GM23338 (cell line): ENCODE data around the gene DOCK2. TPM values are rescaled to one million over a fixed set of nuclear protein-coding genes. Genes with fewer than 3 reads are reported as not detected.

ENCODE experiments used
- ATAC-seq: fragments of 200-7000 bp; cut with Tn5 transposase; 3 replicates; pipeline ENCODE4 v1.9.1; 2020
- DNase-seq: peaks from one replicate; pipeline ENCODE4 v3.0.0-alpha.2; 2015; ENCODE audit warnings: low spot score
- H2AFZ ChIP-seq: fragments of 200-600 bp; sonication (generic); 2 replicates; pipeline ENCODE4 v1.8.0; 2016; ENCODE audit warnings: antibody characterized with exemption, mild to moderate bottlenecking, moderate library complexity
- H3F3A ChIP-seq: fragments of 200-600 bp; sonication (generic); replicated peaks from 2 replicates; pipeline ENCODE4 v1.8.0; 2017; ENCODE audit warnings: antibody characterized with exemption, mixed run types, low read depth
- H3K27ac ChIP-seq: fragments of 200-600 bp; sonication (generic); 2 replicates; pipeline ENCODE4 v1.6.1; 2016; ENCODE audit warnings: low read depth
- H3K27me3 ChIP-seq: fragments of 200-600 bp; sonication (generic); 2 replicates; pipeline ENCODE4 v1.8.0; 2016; ENCODE audit warnings: mild to moderate bottlenecking, mixed run types, moderate library complexity; ENCODE audit not compliant: insufficient read depth
- H3K36me3 ChIP-seq: fragments of 200-600 bp; sonication (generic); 2 replicates; pipeline ENCODE4 v1.8.0; 2016; ENCODE audit warnings: mild to moderate bottlenecking; ENCODE audit not compliant: insufficient read depth
- H3K4me1 ChIP-seq: fragments of 200-600 bp; sonication (generic); 2 replicates; pipeline ENCODE4 v1.8.0; 2016; ENCODE audit warnings: mild to moderate bottlenecking, moderate library complexity; ENCODE audit not compliant: insufficient read depth
- H3K4me2 ChIP-seq: fragments of 200-600 bp; sonication (generic); 2 replicates; pipeline ENCODE4 v1.7.1; 2017; ENCODE audit warnings: mixed run types
- H3K4me3 ChIP-seq: fragments of 200-600 bp; sonication (generic); 2 replicates; pipeline ENCODE4 v1.6.1; 2016; ENCODE audit warnings: mixed run types
- H3K79me2 ChIP-seq: fragments of 200-600 bp; sonication (generic); replicated peaks from 2 replicates; pipeline ENCODE4 v1.8.0; 2017; ENCODE audit warnings: mild to moderate bottlenecking; ENCODE audit not compliant: insufficient read depth
- H3K9me2 ChIP-seq: fragments of 200-600 bp; sonication (generic); 2 replicates; pipeline ENCODE4 v1.8.0; 2017; ENCODE audit not compliant: insufficient read depth
- H4K20me1 ChIP-seq: fragments of 200-600 bp; sonication (generic); replicated peaks from 2 replicates; pipeline ENCODE4 v1.8.0; 2017; ENCODE audit warnings: mild to moderate bottlenecking; ENCODE audit not compliant: insufficient read depth
- H3K27ac Mint-ChIP-seq: 2 replicates; pipeline ENCODE4 v1.8.0; 2020; ENCODE audit warnings: inconsistent platforms, mild to moderate bottlenecking, moderate library complexity, mixed read lengths
- H3K27me3 Mint-ChIP-seq: 3 replicates; pipeline ENCODE4 v1.8.0; 2022; ENCODE audit warnings: low read depth, mild to moderate bottlenecking, moderate library complexity, mixed read lengths, inconsistent platforms; ENCODE audit not compliant: insufficient read depth, poor library complexity
- H3K36me3 Mint-ChIP-seq: 3 replicates; pipeline ENCODE4 v1.8.0; 2021; ENCODE audit warnings: low read depth, mild to moderate bottlenecking, inconsistent platforms, moderate library complexity, mixed read lengths
- H3K4me1 Mint-ChIP-seq: 3 replicates; pipeline ENCODE4 v1.8.0; 2020; ENCODE audit warnings: mild to moderate bottlenecking, inconsistent platforms, mixed read lengths
- H3K4me3 Mint-ChIP-seq: 3 replicates; pipeline ENCODE4 v1.8.0; 2021; ENCODE audit warnings: moderate library complexity, mild to moderate bottlenecking, inconsistent platforms, mixed read lengths
- H3K9me3 Mint-ChIP-seq: 3 replicates; pipeline ENCODE4 v1.8.0; 2020; ENCODE audit warnings: moderate library complexity, mild to moderate bottlenecking, inconsistent platforms, mixed read lengths
- CREB1 ChIP-seq: fragments of 250-450 bp; sonication (Bioruptor Pico); IDR thresholded peaks from 2 replicates; pipeline ENCODE4 v1.5.0; 2020; ENCODE audit warnings: low read depth, mild to moderate bottlenecking, moderate library complexity
- EZH2 ChIP-seq: fragments of 200-600 bp; sonication (generic); IDR thresholded peaks from one replicate; pipeline ENCODE4 v1.8.0; 2017; ENCODE audit warnings: antibody characterized with exemption, mild to moderate bottlenecking, low read depth; ENCODE audit not compliant: unreplicated experiment
- EZH2phosphoT487 ChIP-seq: fragments of 200-600 bp; sonication (generic); IDR thresholded peaks from one replicate; pipeline ENCODE4 v1.8.1; 2018; ENCODE audit warnings: antibody characterized with exemption; ENCODE audit not compliant: unreplicated experiment
- JUNB ChIP-seq: IDR thresholded peaks from one replicate; pipeline ENCODE4 v1.6.1; 2016; ENCODE audit warnings: antibody characterized with exemption; ENCODE audit not compliant: unreplicated experiment
- NANOG ChIP-seq: IDR thresholded peaks from 2 replicates; pipeline ENCODE4 v1.6.1; 2016; ENCODE audit warnings: antibody characterized with exemption, borderline replicate concordance
- POLR2AphosphoS5 ChIP-seq: IDR thresholded peaks from 2 replicates; pipeline ENCODE4 v1.6.1; 2016; ENCODE audit warnings: antibody characterized with exemption, low read depth
- STAT1 ChIP-seq: IDR thresholded peaks from one replicate; pipeline ENCODE4 v1.6.1; 2016; ENCODE audit warnings: antibody characterized with exemption; ENCODE audit not compliant: unreplicated experiment
- ZNF114 ChIP-seq: fragments of 250-450 bp; sonication (Bioruptor Pico); IDR thresholded peaks from 2 replicates; pipeline ENCODE4 v1.5.0; 2020; ENCODE audit warnings: mild to moderate bottlenecking, moderate library complexity
- ZNF331 ChIP-seq: fragments of 250-450 bp; sonication (Bioruptor Pico); IDR thresholded peaks from 2 replicates; pipeline ENCODE4 v1.5.0; 2020; ENCODE audit warnings: low read depth, mild to moderate bottlenecking, moderate library complexity
- polyA plus RNA-seq: library from polyadenylated mRNA; unstranded; fragments of >200 nt; fragmentation: Nextera tagmentation; extraction: Ambion mirVana; gene quantifications from 2 replicates; pipeline ENCODE4 v1.2.1, GENCODE V29; 2016
- total RNA-seq: library from RNA; depleted of rRNA; stranded (reverse); fragments of >200 nt; shearing (Covaris generic); gene quantifications from 2 replicates; pipeline ENCODE4 v1.2.3, GENCODE V29; 2014
- TF ChIP-seq, protein P1 (sequence below): IDR thresholded peaks from 2 replicates; pipeline ENCODE4 v1.6.1; 2016; ENCODE audit warnings: antibody characterized with exemption
- TF ChIP-seq, protein P2 (sequence below): IDR thresholded peaks from one replicate; pipeline ENCODE4 v1.6.1; 2018; ENCODE audit warnings: antibody characterized with exemption; ENCODE audit not compliant: unreplicated experiment
- TF ChIP-seq, protein P3 (sequence below), 2 experiments: fragments of 200-600 bp in 1 of 2; sonication (generic) in 1 of 2; conservative IDR thresholded peaks; 2 replicates each; pipeline versions ENCODE4 v1.5.1 to v1.6.1; 2016 to 2017; ENCODE audit warnings: antibody characterized with exemption in 2 of 2, low read depth in 2 of 2, mild to moderate bottlenecking in 2 of 2, moderate library complexity in 1 of 2
- TF ChIP-seq, protein P4 (sequence below): fragments of 250-450 bp; sonication (Bioruptor Pico); IDR thresholded peaks from 2 replicates; pipeline ENCODE4 v1.5.0; 2020; ENCODE audit warnings: mild to moderate bottlenecking, moderate library complexity

Gene DOCK2
- total and polyA plus RNA-seq, 2 experiments from 2014 or later = 3.7 to 9.4 TPM

DNA sequence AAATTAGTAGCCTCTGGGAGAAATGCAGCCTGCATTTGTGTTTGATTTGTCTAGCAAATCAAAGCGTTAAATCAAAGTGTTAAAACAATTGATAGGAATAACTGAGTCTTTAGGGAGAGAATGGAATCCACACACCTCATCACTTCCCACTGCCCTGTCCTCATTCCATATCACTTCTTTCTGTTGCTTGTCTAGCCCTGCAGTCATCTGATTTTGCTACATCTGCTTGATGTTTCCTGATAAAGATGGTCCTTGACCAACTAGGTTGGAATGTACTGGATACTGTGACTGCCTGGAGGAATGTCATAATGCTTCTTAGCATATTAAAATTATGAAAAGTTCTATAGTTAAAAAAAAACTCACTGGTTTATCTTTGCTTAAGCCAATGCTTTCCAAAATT, 119.9 kb downstream of the DOCK2 start:
- no peak for ATAC-seq

More for the DNA sequence above, 119.9 kb downstream of the DOCK2 start:
- TF ChIP-seq ZNF114 (no peak), POLR2AphosphoS5 (no peak), CREB1 (CRISPR knock-in tag) (no peak), ZNF331 (CRISPR knock-in tag) (no peak), JUNB (no peak), EZH2phosphoT487 (no peak), EZH2 (no peak), NANOG (no peak), STAT1 (no peak)
- TF ChIP-seq, protein P1, sequence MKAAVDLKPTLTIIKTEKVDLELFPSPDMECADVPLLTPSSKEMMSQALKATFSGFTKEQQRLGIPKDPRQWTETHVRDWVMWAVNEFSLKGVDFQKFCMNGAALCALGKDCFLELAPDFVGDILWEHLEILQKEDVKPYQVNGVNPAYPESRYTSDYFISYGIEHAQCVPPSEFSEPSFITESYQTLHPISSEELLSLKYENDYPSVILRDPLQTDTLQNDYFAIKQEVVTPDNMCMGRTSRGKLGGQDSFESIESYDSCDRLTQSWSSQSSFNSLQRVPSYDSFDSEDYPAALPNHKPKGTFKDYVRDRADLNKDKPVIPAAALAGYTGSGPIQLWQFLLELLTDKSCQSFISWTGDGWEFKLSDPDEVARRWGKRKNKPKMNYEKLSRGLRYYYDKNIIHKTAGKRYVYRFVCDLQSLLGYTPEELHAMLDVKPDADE = no peak
- TF ChIP-seq, protein P2, sequence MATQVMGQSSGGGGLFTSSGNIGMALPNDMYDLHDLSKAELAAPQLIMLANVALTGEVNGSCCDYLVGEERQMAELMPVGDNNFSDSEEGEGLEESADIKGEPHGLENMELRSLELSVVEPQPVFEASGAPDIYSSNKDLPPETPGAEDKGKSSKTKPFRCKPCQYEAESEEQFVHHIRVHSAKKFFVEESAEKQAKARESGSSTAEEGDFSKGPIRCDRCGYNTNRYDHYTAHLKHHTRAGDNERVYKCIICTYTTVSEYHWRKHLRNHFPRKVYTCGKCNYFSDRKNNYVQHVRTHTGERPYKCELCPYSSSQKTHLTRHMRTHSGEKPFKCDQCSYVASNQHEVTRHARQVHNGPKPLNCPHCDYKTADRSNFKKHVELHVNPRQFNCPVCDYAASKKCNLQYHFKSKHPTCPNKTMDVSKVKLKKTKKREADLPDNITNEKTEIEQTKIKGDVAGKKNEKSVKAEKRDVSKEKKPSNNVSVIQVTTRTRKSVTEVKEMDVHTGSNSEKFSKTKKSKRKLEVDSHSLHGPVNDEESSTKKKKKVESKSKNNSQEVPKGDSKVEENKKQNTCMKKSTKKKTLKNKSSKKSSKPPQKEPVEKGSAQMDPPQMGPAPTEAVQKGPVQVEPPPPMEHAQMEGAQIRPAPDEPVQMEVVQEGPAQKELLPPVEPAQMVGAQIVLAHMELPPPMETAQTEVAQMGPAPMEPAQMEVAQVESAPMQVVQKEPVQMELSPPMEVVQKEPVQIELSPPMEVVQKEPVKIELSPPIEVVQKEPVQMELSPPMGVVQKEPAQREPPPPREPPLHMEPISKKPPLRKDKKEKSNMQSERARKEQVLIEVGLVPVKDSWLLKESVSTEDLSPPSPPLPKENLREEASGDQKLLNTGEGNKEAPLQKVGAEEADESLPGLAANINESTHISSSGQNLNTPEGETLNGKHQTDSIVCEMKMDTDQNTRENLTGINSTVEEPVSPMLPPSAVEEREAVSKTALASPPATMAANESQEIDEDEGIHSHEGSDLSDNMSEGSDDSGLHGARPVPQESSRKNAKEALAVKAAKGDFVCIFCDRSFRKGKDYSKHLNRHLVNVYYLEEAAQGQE = no peak
- TF ChIP-seq, protein P3, sequence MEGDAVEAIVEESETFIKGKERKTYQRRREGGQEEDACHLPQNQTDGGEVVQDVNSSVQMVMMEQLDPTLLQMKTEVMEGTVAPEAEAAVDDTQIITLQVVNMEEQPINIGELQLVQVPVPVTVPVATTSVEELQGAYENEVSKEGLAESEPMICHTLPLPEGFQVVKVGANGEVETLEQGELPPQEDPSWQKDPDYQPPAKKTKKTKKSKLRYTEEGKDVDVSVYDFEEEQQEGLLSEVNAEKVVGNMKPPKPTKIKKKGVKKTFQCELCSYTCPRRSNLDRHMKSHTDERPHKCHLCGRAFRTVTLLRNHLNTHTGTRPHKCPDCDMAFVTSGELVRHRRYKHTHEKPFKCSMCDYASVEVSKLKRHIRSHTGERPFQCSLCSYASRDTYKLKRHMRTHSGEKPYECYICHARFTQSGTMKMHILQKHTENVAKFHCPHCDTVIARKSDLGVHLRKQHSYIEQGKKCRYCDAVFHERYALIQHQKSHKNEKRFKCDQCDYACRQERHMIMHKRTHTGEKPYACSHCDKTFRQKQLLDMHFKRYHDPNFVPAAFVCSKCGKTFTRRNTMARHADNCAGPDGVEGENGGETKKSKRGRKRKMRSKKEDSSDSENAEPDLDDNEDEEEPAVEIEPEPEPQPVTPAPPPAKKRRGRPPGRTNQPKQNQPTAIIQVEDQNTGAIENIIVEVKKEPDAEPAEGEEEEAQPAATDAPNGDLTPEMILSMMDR (conservative IDR thresholded peaks at IDR 0.05; ENCODE audit: low read depth in 2 of 2) = no peak
- TF ChIP-seq, protein P4, sequence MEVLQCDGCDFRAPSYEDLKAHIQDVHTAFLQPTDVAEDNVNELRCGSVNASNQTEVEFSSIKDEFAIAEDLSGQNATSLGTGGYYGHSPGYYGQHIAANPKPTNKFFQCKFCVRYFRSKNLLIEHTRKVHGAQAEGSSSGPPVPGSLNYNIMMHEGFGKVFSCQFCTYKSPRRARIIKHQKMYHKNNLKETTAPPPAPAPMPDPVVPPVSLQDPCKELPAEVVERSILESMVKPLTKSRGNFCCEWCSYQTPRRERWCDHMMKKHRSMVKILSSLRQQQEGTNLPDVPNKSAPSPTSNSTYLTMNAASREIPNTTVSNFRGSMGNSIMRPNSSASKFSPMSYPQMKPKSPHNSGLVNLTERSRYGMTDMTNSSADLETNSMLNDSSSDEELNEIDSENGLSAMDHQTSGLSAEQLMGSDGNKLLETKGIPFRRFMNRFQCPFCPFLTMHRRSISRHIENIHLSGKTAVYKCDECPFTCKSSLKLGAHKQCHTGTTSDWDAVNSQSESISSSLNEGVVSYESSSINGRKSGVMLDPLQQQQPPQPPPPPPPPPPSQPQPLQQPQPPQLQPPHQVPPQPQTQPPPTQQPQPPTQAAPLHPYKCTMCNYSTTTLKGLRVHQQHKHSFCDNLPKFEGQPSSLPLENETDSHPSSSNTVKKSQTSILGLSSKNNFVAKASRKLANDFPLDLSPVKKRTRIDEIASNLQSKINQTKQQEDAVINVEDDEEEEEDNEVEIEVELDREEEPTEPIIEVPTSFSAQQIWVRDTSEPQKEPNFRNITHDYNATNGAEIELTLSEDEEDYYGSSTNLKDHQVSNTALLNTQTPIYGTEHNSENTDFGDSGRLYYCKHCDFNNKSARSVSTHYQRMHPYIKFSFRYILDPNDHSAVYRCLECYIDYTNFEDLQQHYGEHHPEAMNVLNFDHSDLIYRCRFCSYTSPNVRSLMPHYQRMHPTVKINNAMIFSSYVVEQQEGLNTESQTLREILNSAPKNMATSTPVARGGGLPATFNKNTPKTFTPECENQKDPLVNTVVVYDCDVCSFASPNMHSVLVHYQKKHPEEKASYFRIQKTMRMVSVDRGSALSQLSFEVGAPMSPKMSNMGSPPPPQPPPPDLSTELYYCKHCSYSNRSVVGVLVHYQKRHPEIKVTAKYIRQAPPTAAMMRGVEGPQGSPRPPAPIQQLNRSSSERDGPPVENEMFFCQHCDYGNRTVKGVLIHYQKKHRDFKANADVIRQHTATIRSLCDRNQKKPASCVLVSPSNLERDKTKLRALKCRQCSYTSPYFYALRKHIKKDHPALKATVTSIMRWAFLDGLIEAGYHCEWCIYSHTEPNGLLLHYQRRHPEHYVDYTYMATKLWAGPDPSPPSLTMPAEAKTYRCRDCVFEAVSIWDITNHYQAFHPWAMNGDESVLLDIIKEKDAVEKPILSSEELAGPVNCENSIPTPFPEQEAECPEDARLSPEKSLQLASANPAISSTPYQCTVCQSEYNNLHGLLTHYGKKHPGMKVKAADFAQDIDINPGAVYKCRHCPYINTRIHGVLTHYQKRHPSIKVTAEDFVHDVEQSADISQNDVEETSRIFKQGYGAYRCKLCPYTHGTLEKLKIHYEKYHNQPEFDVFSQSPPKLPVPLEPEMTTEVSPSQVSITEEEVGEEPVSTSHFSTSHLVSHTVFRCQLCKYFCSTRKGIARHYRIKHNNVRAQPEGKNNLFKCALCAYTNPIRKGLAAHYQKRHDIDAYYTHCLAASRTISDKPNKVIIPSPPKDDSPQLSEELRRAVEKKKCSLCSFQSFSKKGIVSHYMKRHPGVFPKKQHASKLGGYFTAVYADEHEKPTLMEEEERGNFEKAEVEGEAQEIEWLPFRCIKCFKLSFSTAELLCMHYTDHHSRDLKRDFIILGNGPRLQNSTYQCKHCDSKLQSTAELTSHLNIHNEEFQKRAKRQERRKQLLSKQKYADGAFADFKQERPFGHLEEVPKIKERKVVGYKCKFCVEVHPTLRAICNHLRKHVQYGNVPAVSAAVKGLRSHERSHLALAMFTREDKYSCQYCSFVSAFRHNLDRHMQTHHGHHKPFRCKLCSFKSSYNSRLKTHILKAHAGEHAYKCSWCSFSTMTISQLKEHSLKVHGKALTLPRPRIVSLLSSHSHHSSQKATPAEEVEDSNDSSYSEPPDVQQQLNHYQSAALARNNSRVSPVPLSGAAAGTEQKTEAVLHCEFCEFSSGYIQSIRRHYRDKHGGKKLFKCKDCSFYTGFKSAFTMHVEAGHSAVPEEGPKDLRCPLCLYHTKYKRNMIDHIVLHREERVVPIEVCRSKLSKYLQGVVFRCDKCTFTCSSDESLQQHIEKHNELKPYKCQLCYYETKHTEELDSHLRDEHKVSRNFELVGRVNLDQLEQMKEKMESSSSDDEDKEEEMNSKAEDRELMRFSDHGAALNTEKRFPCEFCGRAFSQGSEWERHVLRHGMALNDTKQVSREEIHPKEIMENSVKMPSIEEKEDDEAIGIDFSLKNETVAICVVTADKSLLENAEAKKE = no peak
- no peak overlapping the region for H3K4me3 ChIP-seq
- no peaks in the 10 kb centered on the region for H3F3A ChIP-seq
- no peaks in the 10 kb centered on the region for H3K27me3 ChIP-seq
- H3K27ac ChIP-seq = no peak overlapping the region
- peaks cover 21% of the 10 kb centered on the region; the same call in 1 of the 2 replicates for H3K4me1 ChIP-seq
- DNase-seq = no peak
- no peaks in the 10 kb centered on the region; the same call in 1 of the 2 replicates for H4K20me1 ChIP-seq
- no peaks in the 10 kb centered on the region for H3K79me2 ChIP-seq
- H3K4me2 ChIP-seq = no peak overlapping the region
- H3K36me3 Mint-ChIP-seq = no peaks in the 10 kb centered on the region
- no peak overlapping the region for H2AFZ ChIP-seq
- no peaks in the 10 kb centered on the region for H3K9me3 Mint-ChIP-seq
- H3K27ac Mint-ChIP-seq = no peak overlapping the region
- H3K4me3 Mint-ChIP-seq = no peak overlapping the region
- H3K9me2 ChIP-seq = no peaks in the 10 kb centered on the region
- H3K27me3 Mint-ChIP-seq = no peaks in the 10 kb centered on the region
- peaks cover 15% of the 10 kb centered on the region for H3K4me1 Mint-ChIP-seq
- no peaks in the 10 kb centered on the region for H3K36me3 ChIP-seq
